Measurements from ENCODE around the gene RANBP3. TPM values are rescaled to one million over a fixed set of nuclear protein-coding genes. Genes with fewer than 3 reads are reported as not detected.

RANBP3 gene
- total RNA-seq, 1 experiment from 2014 or later = 62.4 TPM

GRCh38 chr19:5956323-5956722 lies 21.6 kb downstream of the RANBP3 start (continued):
- TF ChIP-seq ZBTB33 (IDR thresholded peaks at IDR 0.05; ENCODE audit: extremely low read depth, insufficient replicate concordance, low read length) (no peak), POLR2A (IDR thresholded peaks at IDR 0.05; ENCODE audit: borderline replicate concordance, extremely low read depth, insufficient read depth, insufficient read length) (no peak), POLR2AphosphoS5 (IDR thresholded peaks at IDR 0.05; ENCODE audit: low read depth, low read length) (no peak), EZH2 (IDR thresholded peaks at IDR 0.05) (no peak), CTCF (IDR thresholded peaks at IDR 0.05 in 2 of 3, conservative IDR thresholded peaks at IDR 0.05 in 1 of 3; ENCODE audit: borderline replicate concordance in 1 of 3, insufficient read depth in 1 of 3, low read depth in 2 of 3, low read length in 2 of 3) (no peak)

- POLR2A ChIA-PET = no interaction called here
- Histone ChIP-seq H3K9me2 (ENCODE audit: insufficient read depth) (no peaks in the 10 kb centered on the region), H3K4me3 (replicated peaks in 1 of 2; ENCODE audit: low read depth in 1 of 2, low read length in 2 of 2) (no peak overlapping the region), H3K27me3 (ENCODE audit: insufficient read depth, low read length) (no peaks in the 10 kb centered on the region), H3K79me2 (ENCODE audit: insufficient read depth, low read length) (peaks cover 99% of the 10 kb centered on the region), H4K20me1 (ENCODE audit: insufficient read depth) (peaks cover 21% of the 10 kb centered on the region; the same call in 1 of the 2 replicates), H3K9ac (ENCODE audit: low read length) (no peak overlapping the region), H3K27ac (ENCODE audit: low read depth, low read length) (no peak overlapping the region), H2AFZ (ENCODE audit: low read depth, low read length, poor library complexity, severe bottlenecking) (no peak overlapping the region), H3K36me3 (ENCODE audit: control insufficient read depth in 1 of 2, insufficient read depth in 2 of 2, low read length in 2 of 2) (peaks cover 0 to 8% of the 10 kb centered on the region in 2 experiments; a peak in 1 of 4 replicates), H3K4me1 (ENCODE audit: control insufficient read depth in 1 of 2, insufficient read depth in 2 of 2, low read length in 2 of 2) (0 out of 4 replicates have a peak, but pooled peaks cover 0 to 2% of the 10 kb centered on the region in 2 experiments), H3K4me2 (ENCODE audit: low read length) (no peak overlapping the region), H3K9me3 (ENCODE audit: control insufficient read depth in 1 of 2, insufficient read depth in 1 of 2, low read depth in 1 of 2, low read length in 2 of 2) (no peaks in the 10 kb centered on the region)
- TF ChIP-seq JUND (IDR thresholded peaks at IDR 0.05) (no peak), SIN3A (IDR thresholded peaks at IDR 0.05; ENCODE audit: low read depth) (no peak), MAX (IDR thresholded peaks at IDR 0.05) (no peak), SRF (IDR thresholded peaks at IDR 0.05; ENCODE audit: low read depth) (no peak), CBX3 (IDR thresholded peaks at IDR 0.05; ENCODE audit: low read depth) (no peak), YY1 (IDR thresholded peaks at IDR 0.05; ENCODE audit: extremely low read depth, insufficient replicate concordance, low read depth, low read length) (no peak), REST (IDR thresholded peaks at IDR 0.05; ENCODE audit: low read depth) (no peak), EZH2 (IDR thresholded peaks at IDR 0.05) (no peak), EZH2phosphoT487 (IDR thresholded peaks at IDR 0.05; ENCODE audit: borderline replicate concordance) (no peak), CEBPB (IDR thresholded peaks at IDR 0.05; ENCODE audit: low read depth) (no peak), ZBTB33 (IDR thresholded peaks at IDR 0.05; ENCODE audit: extremely low read depth, insufficient replicate concordance, low read length) (no peak)
- RAD21 ChIA-PET (ENCODE audit: low non-redundant PET in 1 of 2, low total read pairs in 2 of 2, uncharacterized antibody in 2 of 2, unreplicated experiment in 2 of 2) = no interaction called here
- ATAC-seq (no peak), DNase-seq (ENCODE audit: low read depth, low spot score) (no peak)
- BruUV-seq (replicated peaks) = no TSS peak
- CTCF ChIA-PET = interaction anchor here (1.0 kb wide), 1 partner anchor 13 kb away, joined by 7 read pairs; no protein-coding TSS in a partner anchor
- intact Hi-C loops (cut with micrococcal nuclease) = no loop called here
Observed at GRCh38 chr19:5955636-5955935, 22.4 kb downstream of the RANBP3 start.

Data from HCT116 (cell line).